ENCODE measurements around the gene GSTCD.

- TF ChIP-seq TAF1 (conservative IDR thresholded peaks at IDR 0.05) (no peak), EGR1 (IDR thresholded peaks at IDR 0.05; ENCODE audit: low read depth in 2 of 2) (no peak), RAD21 (IDR thresholded peaks at IDR 0.05) (no peak), CTCF (IDR thresholded peaks at IDR 0.05; ENCODE audit: low read depth, low read length, missing input control) (no peak), HNF4A (conservative IDR thresholded peaks at IDR 0.05) (no peak), SP1 (IDR thresholded peaks at IDR 0.05) (peak; percentile 32), ATF3 (IDR thresholded peaks at IDR 0.05) (no peak), GABPA (IDR thresholded peaks at IDR 0.05 in 1 of 2, conservative IDR thresholded peaks at IDR 0.05 in 1 of 2) (no peak), REST (IDR thresholded peaks at IDR 0.05) (no peak), MAX (IDR thresholded peaks at IDR 0.05) (no peak), JUND (IDR thresholded peaks at IDR 0.05) (no peak)
Measured at GRCh38 chr4:105683038-105683437, 25.5 kb upstream of the GSTCD start.
